ENCODE results near the gene ITGA7.

Gene ITGA7

GRCh38 chr12:55642267-55642666 lies 65.4 kb downstream of the ITGA7 start:
- no CpG with 5 or more reads among the region's 2 CpGs for WGBS (ENCODE audit: insufficient coverage, insufficient read length)
- Histone ChIP-seq H3K4me1 (ENCODE audit: control insufficient read depth, insufficient read depth, low read length) (no peaks in the 10 kb centered on the region), H3K27me3 (ENCODE audit: control insufficient read depth, insufficient read depth, low read length) (no peaks in the 10 kb centered on the region), H3K36me3 (ENCODE audit: control insufficient read depth, insufficient read depth, low read length) (no peaks in the 10 kb centered on the region), H3K4me3 (ENCODE audit: low read length) (no peak overlapping the region), H3K27ac (ENCODE audit: low read length) (no peak overlapping the region), H3K9me3 (ENCODE audit: control insufficient read depth, insufficient read depth, low read length) (no peaks in the 10 kb centered on the region)
- DNase-seq (ENCODE audit: low read depth, low spot score): no peak

GRCh38 chr12:55641595-55641994 lies 66.1 kb downstream of the ITGA7 start:
- Histone ChIP-seq H3K36me3 (ENCODE audit: control insufficient read depth, insufficient read depth, low read length) (no peaks in the 10 kb centered on the region), H3K4me1 (ENCODE audit: control insufficient read depth, insufficient read depth, low read length) (no peaks in the 10 kb centered on the region), H3K27me3 (ENCODE audit: control insufficient read depth, insufficient read depth, low read length) (no peaks in the 10 kb centered on the region), H3K9me3 (ENCODE audit: control insufficient read depth, insufficient read depth, low read length) (no peaks in the 10 kb centered on the region), H3K4me3 (ENCODE audit: low read length) (no peak overlapping the region), H3K27ac (ENCODE audit: low read length) (no peak overlapping the region)
- WGBS (ENCODE audit: insufficient coverage, insufficient read length): no CpG with 5 or more reads among the region's 7 CpGs
- no peak for DNase-seq (ENCODE audit: low read depth, low spot score)

- H3K4me1 ChIP-seq (ENCODE audit: control insufficient read depth, insufficient read depth, low read length): no peaks in the 10 kb centered on the region
- H3K27ac ChIP-seq (ENCODE audit: low read length): no peak overlapping the region
- H3K4me3 ChIP-seq (ENCODE audit: low read length): no peak overlapping the region
- no peaks in the 10 kb centered on the region for H3K9me3 ChIP-seq (ENCODE audit: control insufficient read depth, insufficient read depth, low read length)
- no CpG with 5 or more reads among the region's 15 CpGs for WGBS (ENCODE audit: insufficient coverage, insufficient read length)
- H3K36me3 ChIP-seq (ENCODE audit: control insufficient read depth, insufficient read depth, low read length): no peaks in the 10 kb centered on the region
- DNase-seq (ENCODE audit: low read depth, low spot score): no peak
- no peaks in the 10 kb centered on the region for H3K27me3 ChIP-seq (ENCODE audit: control insufficient read depth, insufficient read depth, low read length)
These were observed 70.2 kb downstream of the ITGA7 start for GRCh38 chr12:55637467-55637866.

GRCh38 chr12:55636853-55637252 lies 70.9 kb downstream of the ITGA7 start, which contains the start of gene OR10P1:
TSS of gene OR10P1 (plus strand) at chr12:55636892. CDS start at chr12:55636892, 0 bp downstream.
- H3K9me3 ChIP-seq (ENCODE audit: control insufficient read depth, insufficient read depth, low read length): no peaks in the 10 kb centered on the region
- no peak for DNase-seq (ENCODE audit: low read depth, low spot score)
- H3K27ac ChIP-seq (ENCODE audit: low read length): no peak within 1 kb of the TSS
- H3K36me3 ChIP-seq (ENCODE audit: control insufficient read depth, insufficient read depth, low read length): no peaks in the 10 kb centered on the region
- no peaks in the 10 kb centered on the region for H3K27me3 ChIP-seq (ENCODE audit: control insufficient read depth, insufficient read depth, low read length)
- no peak within 1 kb of the TSS for H3K4me3 ChIP-seq (ENCODE audit: low read length)
- WGBS (ENCODE audit: insufficient coverage, insufficient read length): no CpG with 5 or more reads among the region's 6 CpGs
- no peaks in the 10 kb centered on the region for H3K4me1 ChIP-seq (ENCODE audit: control insufficient read depth, insufficient read depth, low read length)

GRCh38 chr12:55636116-55636655 lies 71.5 kb downstream of the ITGA7 start:
- Histone ChIP-seq H3K4me3 (ENCODE audit: low read length) (no peak overlapping the region), H3K27me3 (ENCODE audit: control insufficient read depth, insufficient read depth, low read length) (no peaks in the 10 kb centered on the region), H3K4me1 (ENCODE audit: control insufficient read depth, insufficient read depth, low read length) (no peaks in the 10 kb centered on the region), H3K9me3 (ENCODE audit: control insufficient read depth, insufficient read depth, low read length) (no peaks in the 10 kb centered on the region), H3K36me3 (ENCODE audit: control insufficient read depth, insufficient read depth, low read length) (no peaks in the 10 kb centered on the region), H3K27ac (ENCODE audit: low read length) (no peak overlapping the region)
- WGBS (ENCODE audit: insufficient coverage, insufficient read length): no CpG with 5 or more reads among the region's 6 CpGs
- DNase-seq (ENCODE audit: low read depth, low spot score): no peak
